ENCODE measurements around the gene ITPR2. TPM values are rescaled to one million over a fixed set of nuclear protein-coding genes. Genes with fewer than 3 reads are reported as not detected.
A peak's percentile ranks its signal among the peaks of the same experiment; 100 is the strongest.

The ITPR2 gene
- total and polyA plus RNA-seq, 2 experiments from 2014 or later: 5.0 to 9.1 TPM

- H3K4me2 ChIP-seq (ENCODE audit: unreplicated experiment): no peak overlapping the region
- TF ChIP-seq EZH2phosphoT487 (IDR thresholded peaks at IDR 0.05; ENCODE audit: insufficient read depth, low read depth) (no peak), EZH2 (IDR thresholded peaks at IDR 0.05; ENCODE audit: insufficient read depth, poor library complexity, severe bottlenecking) (no peak)
- H3K9me3 ChIP-seq (ENCODE audit: low read depth): no peaks in the 10 kb centered on the region
- 89 to 93% methylated on average over 4 of the region's 4 CpGs for WGBS, 2 experiments (ENCODE audit: low coverage in 1 of 2, low lambda C conversion rate in 2 of 2, missing lambda C conversion rate in 2 of 2)
- H4K20me1 ChIP-seq (ENCODE audit: insufficient read depth): no peaks in the 10 kb centered on the region
- DNase-seq: no peak
- no peaks in the 10 kb centered on the region for H3K79me2 ChIP-seq (ENCODE audit: insufficient read depth)
- H3K36me3 ChIP-seq (ENCODE audit: low read depth): no peaks in the 10 kb centered on the region
- H3K9ac ChIP-seq: no peak overlapping the region
- peaks cover 5% of the 10 kb centered on the region; the same call in 1 of the 2 replicates for H3K4me1 ChIP-seq (ENCODE audit: insufficient read depth)
- in situ Hi-C loops (cut with MboI): no loop called here
- no peaks in the 10 kb centered on the region for H3K27me3 ChIP-seq (replicated peaks; ENCODE audit: insufficient read depth)
- H3K27ac ChIP-seq: no peak overlapping the region
- no peak overlapping the region for H2AFZ ChIP-seq
- H3F3A ChIP-seq (ENCODE audit: insufficient read depth): peaks cover 8% of the 10 kb centered on the region; the same call in 1 of the 2 replicates
- no peak overlapping the region for H3K4me3 ChIP-seq
- no peaks in the 10 kb centered on the region for H3K9me2 ChIP-seq (ENCODE audit: insufficient read depth)
These were observed 305.3 kb downstream of the ITPR2 start for GRCh38 chr12:26527682-26528081.

GRCh38 chr12:26524862-26525465 lies 308.0 kb downstream of the ITPR2 start:
- Histone ChIP-seq H3K27me3 (replicated peaks; ENCODE audit: insufficient read depth) (no peaks in the 10 kb centered on the region), H3K4me2 (ENCODE audit: unreplicated experiment) (no peak overlapping the region), H3K4me1 (ENCODE audit: insufficient read depth) (peaks cover 5% of the 10 kb centered on the region; the same call in 1 of the 2 replicates), H3K79me2 (ENCODE audit: insufficient read depth) (no peaks in the 10 kb centered on the region), H3K36me3 (ENCODE audit: low read depth) (no peaks in the 10 kb centered on the region), H3K9me3 (ENCODE audit: low read depth) (no peaks in the 10 kb centered on the region), H3K9ac (no peak overlapping the region), H2AFZ (no peak overlapping the region), H4K20me1 (ENCODE audit: insufficient read depth) (no peaks in the 10 kb centered on the region), H3K9me2 (ENCODE audit: insufficient read depth) (no peaks in the 10 kb centered on the region), H3K27ac (no peak overlapping the region), H3F3A (ENCODE audit: insufficient read depth) (peaks cover 8% of the 10 kb centered on the region; the same call in 1 of the 2 replicates), H3K4me3 (no peak overlapping the region)
- in situ Hi-C loops (cut with MboI): no loop called here
- 91 to 96% methylated on average over 2 of the region's 2 CpGs for WGBS, 2 experiments (ENCODE audit: low coverage in 1 of 2, low lambda C conversion rate in 2 of 2, missing lambda C conversion rate in 2 of 2)
- DNase-seq: peak; percentile 24
- TF ChIP-seq EZH2 (IDR thresholded peaks at IDR 0.05; ENCODE audit: insufficient read depth, poor library complexity, severe bottlenecking) (no peak), EZH2phosphoT487 (IDR thresholded peaks at IDR 0.05; ENCODE audit: insufficient read depth, low read depth) (no peak)

GRCh38 chr12:26523708-26524150 lies 309.3 kb downstream of the ITPR2 start:
- H3K9ac ChIP-seq: no peak overlapping the region
- peak; percentile 93 for DNase-seq
- 2 to 3% methylated on average over 9 of the region's 9 CpGs for WGBS, 2 experiments (ENCODE audit: low coverage in 1 of 2, low lambda C conversion rate in 2 of 2, missing lambda C conversion rate in 2 of 2)
- H3K9me3 ChIP-seq (ENCODE audit: low read depth): no peaks in the 10 kb centered on the region
- H3K4me2 ChIP-seq (ENCODE audit: unreplicated experiment): peak overlapping the region; percentile 34
- H3K4me1 ChIP-seq (ENCODE audit: insufficient read depth): peaks cover 5% of the 10 kb centered on the region; the same call in 1 of the 2 replicates
- in situ Hi-C loops (cut with MboI): no loop called here
- no peaks in the 10 kb centered on the region for H3K36me3 ChIP-seq (ENCODE audit: low read depth)
- H3K4me3 ChIP-seq: no peak overlapping the region
- H4K20me1 ChIP-seq (ENCODE audit: insufficient read depth): no peaks in the 10 kb centered on the region
- no peaks in the 10 kb centered on the region for H3K9me2 ChIP-seq (ENCODE audit: insufficient read depth)
- H2AFZ ChIP-seq: no peak overlapping the region
- H3K27me3 ChIP-seq (replicated peaks; ENCODE audit: insufficient read depth): no peaks in the 10 kb centered on the region
- H3K79me2 ChIP-seq (ENCODE audit: insufficient read depth): no peaks in the 10 kb centered on the region
- peaks cover 8% of the 10 kb centered on the region; the same call in 1 of the 2 replicates for H3F3A ChIP-seq (ENCODE audit: insufficient read depth)
- peak overlapping the region; percentile 29 for H3K27ac ChIP-seq
- TF ChIP-seq EZH2phosphoT487 (IDR thresholded peaks at IDR 0.05; ENCODE audit: insufficient read depth, low read depth) (no peak), EZH2 (IDR thresholded peaks at IDR 0.05; ENCODE audit: insufficient read depth, poor library complexity, severe bottlenecking) (no peak)

GRCh38 chr12:26520869-26521268 lies 312.1 kb downstream of the ITPR2 start:
- no peak for DNase-seq
- Histone ChIP-seq H3K4me1 (ENCODE audit: insufficient read depth) (peaks cover 5% of the 10 kb centered on the region; the same call in 1 of the 2 replicates), H3K4me3 (no peak overlapping the region), H3K36me3 (ENCODE audit: low read depth) (no peaks in the 10 kb centered on the region), H3K9me3 (ENCODE audit: low read depth) (no peaks in the 10 kb centered on the region), H3K4me2 (ENCODE audit: unreplicated experiment) (no peak overlapping the region), H3F3A (ENCODE audit: insufficient read depth) (peaks cover 8% of the 10 kb centered on the region; the same call in 1 of the 2 replicates), H3K27me3 (replicated peaks; ENCODE audit: insufficient read depth) (no peaks in the 10 kb centered on the region), H3K27ac (no peak overlapping the region), H3K9ac (no peak overlapping the region), H4K20me1 (ENCODE audit: insufficient read depth) (no peaks in the 10 kb centered on the region), H3K79me2 (ENCODE audit: insufficient read depth) (no peaks in the 10 kb centered on the region), H3K9me2 (ENCODE audit: insufficient read depth) (no peaks in the 10 kb centered on the region), H2AFZ (no peak overlapping the region)
- in situ Hi-C loops (cut with MboI): no loop called here
- TF ChIP-seq EZH2 (IDR thresholded peaks at IDR 0.05; ENCODE audit: insufficient read depth, poor library complexity, severe bottlenecking): no peak
- no peak for TF ChIP-seq EZH2phosphoT487 (IDR thresholded peaks at IDR 0.05; ENCODE audit: insufficient read depth, low read depth)
